ENCODE results near the gene MGST2.
"Not testable (repeated sequence)": the region's sequence is repeated elsewhere in the genome, so short reads cannot be mapped to it uniquely, and the experiment has no call there.

Gene MGST2

GRCh38 chr4:139665690-139666529 lies at the start of gene MGST2:
MGST2 (plus strand) TSS chr4:139665819; CDS start chr4:139666020, 201 bp downstream.
- DNase-seq (ENCODE audit: low read depth in 3 of 3): no peak

- DNase-seq (ENCODE audit: low read depth in 3 of 3): no peak
Measured at GRCh38 chr4:139617702-139618490, 47.7 kb upstream of the MGST2 start.

- no peak for DNase-seq (ENCODE audit: low read depth in 3 of 3)
Measured at GRCh38 chr4:139619644-139620043, 46.0 kb upstream of the MGST2 start.

GRCh38 chr4:139622901-139623381 lies 42.7 kb upstream of the MGST2 start:
- DNase-seq (ENCODE audit: low read depth in 3 of 3): no peak

GRCh38 chr4:139624441-139625092 lies 41.1 kb upstream of the MGST2 start:
- DNase-seq (ENCODE audit: low read depth in 3 of 3): no peak

GRCh38 chr4:139625093-139625455 lies 40.5 kb upstream of the MGST2 start:
- DNase-seq (ENCODE audit: low read depth in 3 of 3): no peak

GRCh38 chr4:139625482-139625881 lies 40.1 kb upstream of the MGST2 start:
- no peak for DNase-seq (ENCODE audit: low read depth in 3 of 3)

GRCh38 chr4:139628184-139629012 lies 37.2 kb upstream of the MGST2 start:
- no peak for DNase-seq (ENCODE audit: low read depth in 3 of 3)

- DNase-seq (ENCODE audit: low read depth in 3 of 3): no peak
Measured at GRCh38 chr4:139629436-139630125, 36.0 kb upstream of the MGST2 start.

GRCh38 chr4:139630126-139630495 lies 35.5 kb upstream of the MGST2 start:
- DNase-seq (ENCODE audit: low read depth in 3 of 3): no peak

GRCh38 chr4:139630991-139631390 lies 34.6 kb upstream of the MGST2 start:
- DNase-seq (ENCODE audit: low read depth in 3 of 3): no peak

- DNase-seq (ENCODE audit: low read depth in 3 of 3): no peak
Measured at GRCh38 chr4:139631791-139632190, 33.8 kb upstream of the MGST2 start.

- DNase-seq (ENCODE audit: low read depth in 3 of 3): not testable (repeated sequence)
Measured at GRCh38 chr4:139632739-139633138, 32.9 kb upstream of the MGST2 start.

GRCh38 chr4:139633195-139633594 lies 32.4 kb upstream of the MGST2 start:
- DNase-seq (ENCODE audit: low read depth in 3 of 3): no peak

- DNase-seq (ENCODE audit: low read depth in 3 of 3): no peak
Measured at GRCh38 chr4:139633661-139634060, 32.0 kb upstream of the MGST2 start.

GRCh38 chr4:139635966-139636365 lies 29.7 kb upstream of the MGST2 start:
- no peak for DNase-seq (ENCODE audit: low read depth in 3 of 3)

GRCh38 chr4:139638306-139638705 lies 27.3 kb upstream of the MGST2 start:
- not testable (repeated sequence) for DNase-seq (ENCODE audit: low read depth in 3 of 3)

- no peak for DNase-seq (ENCODE audit: low read depth in 3 of 3)
Measured at GRCh38 chr4:139639654-139640053, 26.0 kb upstream of the MGST2 start.

- DNase-seq (ENCODE audit: low read depth in 3 of 3): no peak
Measured at GRCh38 chr4:139641218-139641617, 24.4 kb upstream of the MGST2 start.

GRCh38 chr4:139642364-139642763 lies 23.3 kb upstream of the MGST2 start:
- DNase-seq (ENCODE audit: low read depth in 3 of 3): no peak
